MM.1S (cell line): ENCODE measurements around the gene IRF1.

Source experiments
- CTCF ChIP-seq: fragments of 300-600 bp; sonication (generic); IDR thresholded peaks from 2 replicates; pipeline ENCODE4 v1.5.1; 2016; ENCODE audit warnings: antibody characterized with exemption, low read length, mixed read lengths
- EZH2 ChIP-seq: fragments of 300-600 bp; sonication (generic); optimal IDR thresholded peaks from 2 replicates; pipeline ENCODE3; 2017; ENCODE audit warnings: low read depth, mild to moderate bottlenecking, antibody characterized with exemption, low read length, mixed read lengths
- EZH2phosphoT487 ChIP-seq: fragments of 300-600 bp; sonication (generic); IDR thresholded peaks from 2 replicates; pipeline ENCODE4 v1.6.1; 2018; ENCODE audit warnings: antibody characterized with exemption, low read length

- TF ChIP-seq CTCF (no peak), EZH2 (no peak), EZH2phosphoT487 (no peak)
Measured at GRCh38 chr5:132470596-132470995, 20.0 kb downstream of the IRF1 start.
